Tibial nerve (tissue), 4 donors: ENCODE results near the gene GATAD2A.

Source experiments
- EP300 ChIP-seq, 2 donors: sonication (generic); formaldehyde crosslinking; IDR thresholded peaks; one replicate each; pipeline ENCODE4 v1.6.1; 2017; ENCODE audit warnings: antibody characterized with exemption in 2 of 2, mild to moderate bottlenecking in 1 of 2
- POLR2A ChIP-seq, 2 donors: fragments of 450-650 bp; IDR thresholded peaks; one replicate each; pipeline ENCODE4 v1.6.1; 2017; ENCODE audit warnings: antibody characterized with exemption in 2 of 2, mild to moderate bottlenecking in 2 of 2, moderate library complexity in 2 of 2
- TF ChIP-seq, protein P1 (sequence below), 5 experiments: fragments of 200-600 bp in 3 of 5; fragments of 450-650 bp in 2 of 5; sonication (generic) in 3 of 5; IDR thresholded peaks; one replicate each; pipeline ENCODE4 v1.5.1; 2016 to 2019; ENCODE audit warnings: antibody characterized with exemption in 5 of 5, mild to moderate bottlenecking in 3 of 5, moderate library complexity in 2 of 5

DNA sequence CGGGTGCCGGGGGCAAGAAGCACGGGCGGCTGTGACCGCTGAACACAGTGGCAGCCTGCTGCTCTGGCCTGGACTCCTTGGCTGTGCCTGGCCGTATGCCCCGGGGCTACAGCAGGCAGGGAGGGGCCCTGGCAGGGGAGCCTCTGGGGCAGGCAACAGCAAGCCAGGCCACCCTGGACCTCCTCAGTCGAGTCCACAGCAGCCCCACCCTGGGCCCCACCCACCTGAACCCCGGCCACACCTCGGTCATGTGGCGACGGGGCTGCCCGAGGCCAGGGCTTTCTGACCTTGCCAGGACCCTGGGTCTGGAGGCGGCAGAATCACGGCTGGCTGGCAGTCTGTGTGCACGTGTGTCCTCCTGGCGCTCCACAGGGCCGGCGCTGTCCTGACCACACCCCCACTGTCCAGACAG is 141.3 kb downstream of the GATAD2A start:
- TF ChIP-seq, protein P1, sequence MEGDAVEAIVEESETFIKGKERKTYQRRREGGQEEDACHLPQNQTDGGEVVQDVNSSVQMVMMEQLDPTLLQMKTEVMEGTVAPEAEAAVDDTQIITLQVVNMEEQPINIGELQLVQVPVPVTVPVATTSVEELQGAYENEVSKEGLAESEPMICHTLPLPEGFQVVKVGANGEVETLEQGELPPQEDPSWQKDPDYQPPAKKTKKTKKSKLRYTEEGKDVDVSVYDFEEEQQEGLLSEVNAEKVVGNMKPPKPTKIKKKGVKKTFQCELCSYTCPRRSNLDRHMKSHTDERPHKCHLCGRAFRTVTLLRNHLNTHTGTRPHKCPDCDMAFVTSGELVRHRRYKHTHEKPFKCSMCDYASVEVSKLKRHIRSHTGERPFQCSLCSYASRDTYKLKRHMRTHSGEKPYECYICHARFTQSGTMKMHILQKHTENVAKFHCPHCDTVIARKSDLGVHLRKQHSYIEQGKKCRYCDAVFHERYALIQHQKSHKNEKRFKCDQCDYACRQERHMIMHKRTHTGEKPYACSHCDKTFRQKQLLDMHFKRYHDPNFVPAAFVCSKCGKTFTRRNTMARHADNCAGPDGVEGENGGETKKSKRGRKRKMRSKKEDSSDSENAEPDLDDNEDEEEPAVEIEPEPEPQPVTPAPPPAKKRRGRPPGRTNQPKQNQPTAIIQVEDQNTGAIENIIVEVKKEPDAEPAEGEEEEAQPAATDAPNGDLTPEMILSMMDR (IDR thresholded peaks at IDR 0.05), result no peak
- TF ChIP-seq POLR2A (IDR thresholded peaks at IDR 0.05) (no peak), EP300 (IDR thresholded peaks at IDR 0.05) (no peak)
